Heart left ventricle (tissue), 16 donors: Measurements from ENCODE around the gene SRPK2. TPM values are rescaled to one million over a fixed set of nuclear protein-coding genes. Genes with fewer than 3 reads are reported as not detected.

Experiments used
- ATAC-seq, 4 donors: fragments of 200-7000 bp; cut with Tn5 transposase; one replicate each; pipeline ENCODE4 v1.9.1; 2020 to 2022; ENCODE audit warnings: moderate library complexity in 4 of 4, mild to moderate bottlenecking in 3 of 4, moderate number of reproducible peaks in 1 of 4
- DNase-seq, 5 donors: peaks; one replicate each; pipeline ENCODE4 v3.0.0-alpha.2; 2020
- H3K27ac ChIP-seq, 12 donors: fragments of 200-600 bp; sonication (generic) in 4 of 12; one replicate each; pipeline versions ENCODE4 v1.5.0 to v1.8.0; 2016 to 2022; ENCODE audit warnings: mild to moderate bottlenecking in 2 of 12
- H3K27me3 ChIP-seq, 9 donors: fragments of 200-600 bp; sonication (generic) in 2 of 9; one replicate each; pipeline versions ENCODE4 v1.5.1 to v1.8.0; 2016 to 2022; ENCODE audit warnings: mild to moderate bottlenecking in 3 of 9
- H3K36me3 ChIP-seq, 9 donors: fragments of 200-600 bp; sonication (generic) in 2 of 9; one replicate each; pipeline versions ENCODE4 v1.5.0 to v1.8.0; 2018 to 2022; ENCODE audit warnings: mild to moderate bottlenecking in 2 of 9
- H3K4me1 ChIP-seq, 12 donors: fragments of 200-600 bp; sonication (generic) in 4 of 12; one replicate each; pipeline versions ENCODE4 v1.5.0 to v1.8.0; 2016 to 2022; ENCODE audit warnings: mild to moderate bottlenecking in 3 of 12
- H3K4me3 ChIP-seq, 12 donors: fragments of 200-600 bp; sonication (generic) in 4 of 12; one replicate each; pipeline versions ENCODE4 v1.5.0 to v1.8.0; 2017 to 2022; ENCODE audit warnings: mild to moderate bottlenecking in 9 of 12, moderate library complexity in 4 of 12
- H3K9me3 ChIP-seq, 12 donors: fragments of 200-600 bp; sonication (generic) in 4 of 12; one replicate each; pipeline versions ENCODE4 v1.5.0 to v1.8.0; 2016 to 2022; ENCODE audit warnings: mild to moderate bottlenecking in 1 of 12
- CTCF ChIP-seq, 12 donors: fragments of 200-600 bp; sonication (generic) in 4 of 12; IDR thresholded peaks; one replicate each; pipeline versions ENCODE4 v1.5.0 to v1.8.0; 2018 to 2022; ENCODE audit warnings: antibody characterized with exemption in 12 of 12, mild to moderate bottlenecking in 5 of 12
- POLR2A ChIP-seq, 2 donors: fragments of 450-650 bp; IDR thresholded peaks; one replicate each; pipeline ENCODE4 v1.6.1; 2017; ENCODE audit warnings: antibody characterized with exemption in 2 of 2, mild to moderate bottlenecking in 2 of 2, moderate library complexity in 2 of 2
- WGBS, 4 donors: extraction: QIAGEN DNeasy Blood & Tissue Kit in 2 of 4; methylation state at CpG; one replicate each; pipeline versions ENCODE4 v1.1.5 to v1.1.7; 2013 to 2018; 5-methylcytosine and 5-hydroxymethylcytosine counted together
- intact Hi-C, 10 donors: fragments of 100-400 bp; cut with DNase I; formaldehyde crosslinking; loops; one replicate each; pipeline versions ENCODE4 v1.11.1 to v1.14.2; 2022
- polyA plus RNA-seq, 2 donors: library from polyadenylated mRNA; stranded (reverse); fragments of 200-250 nt; gene quantifications; one replicate each; pipeline ENCODE4 v1.2.3, GENCODE V29; 2013
- total RNA-seq, 9 donors: library from RNA; depleted of rRNA in 2 of 9; stranded (reverse); fragments of >200 nt in 2 of 9; fragmentation: NEBNext Ultra II Directional in 3 of 9; extraction: Animal tissue kit (Norgen Biotek cat#: 25700) in 3 of 9; gene quantifications; one replicate each; pipeline versions ENCODE4 v1.1.0 to v1.2.4, GENCODE V29; 2016 to 2023
- donor health status: ischemic (EF 13 %, LVEDD 7.1; RV severe dilation, severe dysfunction).
- donor health status: healthy with polysubstance abuse.
- donor health status: DM: no; HTN: yes; CAD: no.
- donor health status: DM: no; HTN: no; CAD: no.
- donor health status: ischemic (EF 25% LVEDD 6.9; RV normal size, moderate dysfunction).
- donor health status: ischemic (EF 25% LVEDD 5.7; RV mildly dilated, moderate dysfunction).
- donor health status: healthy.
- donor health status: DM: yes; HTN: yes; CAD: no.
- donor health status: ischemic (EF 35%, LVEDD 5.7; RV mildly dilated, moderate dysfunction).
- donor health status: nonischemic (EF 11% LVEDD 7.7; RV severe dilation, severe dysfunction).
- donor health status: DM: yes; HTN: yes; CAD: no.
- donor health status: PGD.
- donor health status: ischemic (EF 29% LVEDD 5.4; RV normal size, mild dysfunction).
- donor health status: nonischemic (EF 23%, LVEDD 6.1; RV moderate dilation, normal function).

Gene SRPK2
- total and polyA plus RNA-seq, 11 donors = 8.6 to 42.4 (median 33.5) TPM

- TF ChIP-seq POLR2A (IDR thresholded peaks at IDR 0.05) (no peak), CTCF (IDR thresholded peaks at IDR 0.05) (no peak)
- H3K27ac ChIP-seq = no peak overlapping the region
- WGBS, 4 donors = 0 to 6% (median 2%) methylated on average over 1 of the region's 1 CpG
These were observed 131.4 kb downstream of the SRPK2 start for GRCh38 chr7:105257338-105257737.

GRCh38 chr7:105256761-105257231 lies 131.9 kb downstream of the SRPK2 start:
- no peak overlapping the region for H3K27ac ChIP-seq
- TF ChIP-seq CTCF (IDR thresholded peaks at IDR 0.05) = no peak
- TF ChIP-seq POLR2A (IDR thresholded peaks at IDR 0.05) = no peak
- 53 to 70% (median 62%) methylated on average over 2 of the region's 2 CpGs for WGBS, 4 donors
- peaks cover 0 to 15% (median 0%) of the 10 kb centered on the region in 12 donors for H3K9me3 ChIP-seq
- H3K4me1 ChIP-seq = peaks cover 0 to 30% (median 16%) of the 10 kb centered on the region in 12 donors
- H3K4me3 ChIP-seq = no peak overlapping the region
- no peaks in the 10 kb centered on the region for H3K36me3 ChIP-seq
- DNase-seq (no peak), ATAC-seq (no peak)
- intact Hi-C loops = no loop called here
- no peaks in the 10 kb centered on the region for H3K27me3 ChIP-seq

More at GRCh38 chr7:105257338-105257737, 131.4 kb downstream of the SRPK2 start:
- peaks cover 0 to 15% (median 0%) of the 10 kb centered on the region in 12 donors for H3K9me3 ChIP-seq
- no peak for ATAC-seq
- intact Hi-C loops = no loop called here
- no peak overlapping the region for H3K4me3 ChIP-seq
- H3K27me3 ChIP-seq = no peaks in the 10 kb centered on the region
- DNase-seq = no peak
- H3K4me1 ChIP-seq = peaks cover 0 to 25% (median 16%) of the 10 kb centered on the region in 12 donors
- no peaks in the 10 kb centered on the region for H3K36me3 ChIP-seq

DNA sequence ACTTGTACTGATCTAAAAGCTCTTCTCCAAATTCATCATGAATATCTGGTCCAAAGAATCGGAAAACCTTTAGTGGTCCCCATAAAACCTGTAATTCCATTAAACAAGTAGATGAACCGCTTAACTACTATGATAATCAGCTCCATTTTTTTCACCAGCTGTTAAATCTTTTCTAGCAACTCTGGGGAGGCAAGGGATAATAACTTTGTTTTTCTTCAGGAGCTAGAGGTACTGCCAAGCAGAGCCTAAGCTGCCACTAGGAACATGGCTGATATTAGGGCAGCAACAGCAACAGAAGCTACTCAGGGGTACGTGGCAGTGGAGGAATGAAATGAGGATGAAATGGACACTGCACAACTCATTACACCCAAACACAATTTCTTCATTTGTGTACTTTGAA lies 138.0 kb downstream of the SRPK2 start:
- 85 to 94% (median 90%) methylated on average over 3 of the region's 3 CpGs for WGBS, 4 donors
- Histone ChIP-seq H3K4me1 (peaks cover 0 to 34% (median 19%) of the 10 kb centered on the region in 12 donors), H3K9me3 (no peaks in the 10 kb centered on the region), H3K36me3 (no peaks in the 10 kb centered on the region), H3K27ac (no peak overlapping the region), H3K4me3 (no peak overlapping the region), H3K27me3 (no peaks in the 10 kb centered on the region)
- DNase-seq = no peak
- TF ChIP-seq CTCF (IDR thresholded peaks at IDR 0.05) (no peak), POLR2A (IDR thresholded peaks at IDR 0.05) (no peak)
- ATAC-seq = no peak
- intact Hi-C loops = no loop called here

GRCh38 chr7:105250239-105250638 lies 138.5 kb downstream of the SRPK2 start:
- no peak for TF ChIP-seq POLR2A (IDR thresholded peaks at IDR 0.05)
- no peak for TF ChIP-seq CTCF (IDR thresholded peaks at IDR 0.05)
- no peak for DNase-seq
- ATAC-seq = no peak
- 92 to 98% (median 94%) methylated on average over 4 of the region's 4 CpGs for WGBS, 4 donors
- Histone ChIP-seq H3K27ac (no peak overlapping the region), H3K4me3 (no peak overlapping the region), H3K36me3 (no peaks in the 10 kb centered on the region), H3K27me3 (no peaks in the 10 kb centered on the region), H3K9me3 (no peaks in the 10 kb centered on the region), H3K4me1 (peaks cover 0 to 39% (median 24%) of the 10 kb centered on the region in 12 donors)
- intact Hi-C loops = no loop called here
